Stimulated activated CD4-positive, alpha-beta T cell treated with anti-CD3 and anti-CD28 coated beads, Interleukin-4, amount 100 ng/mL, for 1 hour (primary cell): ENCODE data around the gene RAB37.

Experiments
- DNase-seq: peaks from one replicate; pipeline ENCODE4 v3.0.0-alpha.2; 2020

RAB37 gene

GRCh38 chr17:74746922-74747321, 9.9 kb downstream of the RAB37 start:
- DNase-seq, result no peak

GRCh38 chr17:74748279-74748528, 11.1 kb downstream of the RAB37 start:
- DNase-seq, result no peak

GRCh38 chr17:74748529-74749278, 11.6 kb downstream of the RAB37 start, which contains the start of gene NHERF1:
NHERF1 (plus strand) TSS chr17:74748628; CDS start chr17:74748847, 219 bp downstream.
- DNase-seq, result peak; percentile 95

- DNase-seq, result peak; percentile 50
Observed at GRCh38 chr17:74749279-74750038, 12.4 kb downstream of the RAB37 start.

GRCh38 chr17:74750039-74750326, 12.9 kb downstream of the RAB37 start:
- no peak for DNase-seq

- DNase-seq, result no peak
Observed at GRCh38 chr17:74750327-74751069, 13.4 kb downstream of the RAB37 start.

GRCh38 chr17:74752415-74752814, 15.4 kb downstream of the RAB37 start:
- no peak for DNase-seq

- DNase-seq, result no peak
Observed at GRCh38 chr17:74752822-74753401, 15.9 kb downstream of the RAB37 start.

- peak; percentile 32 for DNase-seq
Observed at GRCh38 chr17:74754832-74755231, 17.8 kb downstream of the RAB37 start.

GRCh38 chr17:74755533-74755932, 18.5 kb downstream of the RAB37 start:
- DNase-seq, result no peak

- no peak for DNase-seq
Observed at GRCh38 chr17:74756891-74757290, 19.8 kb downstream of the RAB37 start.

GRCh38 chr17:74757502-74757901, 20.4 kb downstream of the RAB37 start:
- no peak for DNase-seq

- DNase-seq, result no peak
Observed at GRCh38 chr17:74757931-74758847, 21.1 kb downstream of the RAB37 start.

- no peak for DNase-seq
Observed at GRCh38 chr17:74758848-74759168, 21.8 kb downstream of the RAB37 start.

- DNase-seq, result peak; percentile 33
Observed at GRCh38 chr17:74759243-74759801, 22.3 kb downstream of the RAB37 start.

- DNase-seq, result no peak
Observed at GRCh38 chr17:74759941-74760340, 22.9 kb downstream of the RAB37 start.

- no peak for DNase-seq
Observed at GRCh38 chr17:74760404-74761105, 23.5 kb downstream of the RAB37 start.

- no peak for DNase-seq
Observed at GRCh38 chr17:74761419-74761818, 24.4 kb downstream of the RAB37 start.

GRCh38 chr17:74761931-74762330, 24.9 kb downstream of the RAB37 start:
- no peak for DNase-seq

GRCh38 chr17:74763565-74764387, 26.7 kb downstream of the RAB37 start:
- no peak for DNase-seq
